Fibroblast of skin of abdomen (primary cell): ENCODE results near the gene LILRA6.
"Not testable (repeated sequence)": the region's sequence is repeated elsewhere in the genome, so short reads cannot be mapped to it uniquely, and the experiment has no call there.

Source experiments
- DNase-seq: peaks from one replicate; pipeline ENCODE4 v3.0.0-alpha.2; 2013

The LILRA6 gene

DNA sequence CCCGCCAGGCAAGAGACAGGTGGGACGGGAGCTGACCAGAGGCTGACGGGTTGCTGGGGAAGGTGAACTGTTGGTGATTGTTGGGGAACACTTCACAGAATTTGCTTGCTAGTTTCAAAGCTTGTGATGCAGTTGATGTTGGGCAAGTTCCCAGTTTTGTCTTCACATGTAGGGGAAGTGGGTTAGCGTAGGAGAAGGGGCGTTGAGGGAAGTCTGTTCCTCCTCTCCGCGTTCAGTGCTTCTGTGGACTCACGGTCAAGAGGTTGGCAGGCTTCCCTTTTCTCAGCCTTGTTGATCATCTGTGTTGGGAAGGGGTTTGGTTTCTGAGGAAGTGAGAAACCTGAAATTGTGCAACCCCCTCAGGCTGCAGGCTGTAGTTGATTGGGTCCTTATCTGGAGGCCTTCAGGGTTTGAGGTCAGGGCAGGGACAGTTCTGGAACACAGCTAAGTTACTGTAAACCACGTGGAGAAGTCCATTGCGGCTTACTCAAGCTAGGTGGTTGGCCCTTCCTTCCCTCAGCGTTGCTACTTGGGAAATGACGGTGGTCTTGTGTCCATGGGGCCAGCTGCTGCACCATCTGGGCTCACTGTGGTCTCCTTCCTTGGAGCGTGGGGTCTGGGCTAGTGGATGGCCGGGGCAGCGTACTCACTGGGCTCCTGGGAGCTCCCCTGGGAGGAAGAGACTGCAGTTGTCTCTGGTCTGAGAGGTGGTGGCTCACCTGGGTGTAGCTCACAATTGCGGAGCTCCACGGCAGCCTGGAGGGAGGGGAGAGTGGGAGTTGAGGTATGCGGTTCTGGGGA, 34.4 kb downstream of the LILRA6 start:
- DNase-seq: peak; percentile 45

DNA sequence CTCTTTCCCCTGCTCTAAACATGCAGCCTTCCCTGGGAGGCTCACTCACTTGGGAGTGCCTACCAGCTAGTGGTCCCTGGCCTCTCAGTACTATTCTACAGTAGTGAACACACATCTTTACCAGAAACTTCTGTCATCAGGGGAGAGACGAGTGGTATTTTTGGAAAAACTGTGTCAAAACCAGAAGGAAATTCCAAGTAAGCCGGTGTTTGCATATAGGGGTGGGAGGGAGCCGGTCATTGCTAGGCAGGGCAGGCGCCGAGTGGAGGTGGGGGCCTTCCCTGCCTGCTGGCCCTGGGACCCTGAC, 35.0 kb downstream of the LILRA6 start:
- DNase-seq: no peak

DNA sequence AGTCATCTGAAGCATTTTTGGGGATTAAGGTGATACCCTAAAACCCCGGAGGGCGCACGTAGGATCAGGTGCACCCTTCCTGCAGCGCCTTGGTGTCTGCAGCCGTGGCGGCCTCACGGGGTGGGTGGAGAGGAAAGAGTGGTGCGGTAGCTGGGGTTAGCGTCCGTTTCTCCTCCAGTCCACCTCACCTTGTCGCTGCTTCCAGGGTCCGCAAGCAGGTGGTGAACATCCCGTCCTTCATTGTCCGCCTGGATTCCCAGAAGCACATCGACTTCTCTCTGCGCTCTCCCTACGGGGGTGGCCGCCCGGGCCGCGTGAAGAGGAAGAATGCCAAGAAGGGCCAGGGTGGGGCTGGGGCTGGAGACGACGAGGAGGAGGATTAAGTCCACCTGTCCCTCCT, 35.4 kb downstream of the LILRA6 start:
- DNase-seq: not testable (repeated sequence)

DNA sequence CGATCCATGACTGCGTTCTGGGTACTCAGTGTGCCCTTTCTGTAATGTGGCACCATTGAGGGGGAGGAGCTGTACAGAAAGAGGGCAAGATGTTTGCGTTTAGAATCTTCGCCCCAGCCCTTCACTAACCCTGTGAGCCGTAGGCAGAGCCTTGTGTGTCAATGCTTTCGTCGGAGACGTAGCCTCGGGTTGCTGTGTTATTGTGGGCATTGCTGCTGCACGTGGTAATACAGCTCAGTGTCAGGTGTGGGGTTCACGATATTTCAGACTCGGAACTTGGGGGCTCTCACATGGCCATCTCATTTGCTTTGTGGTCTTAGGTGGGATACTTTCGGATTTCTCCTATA, 35.8 kb downstream of the LILRA6 start:
- DNase-seq: no peak

DNA sequence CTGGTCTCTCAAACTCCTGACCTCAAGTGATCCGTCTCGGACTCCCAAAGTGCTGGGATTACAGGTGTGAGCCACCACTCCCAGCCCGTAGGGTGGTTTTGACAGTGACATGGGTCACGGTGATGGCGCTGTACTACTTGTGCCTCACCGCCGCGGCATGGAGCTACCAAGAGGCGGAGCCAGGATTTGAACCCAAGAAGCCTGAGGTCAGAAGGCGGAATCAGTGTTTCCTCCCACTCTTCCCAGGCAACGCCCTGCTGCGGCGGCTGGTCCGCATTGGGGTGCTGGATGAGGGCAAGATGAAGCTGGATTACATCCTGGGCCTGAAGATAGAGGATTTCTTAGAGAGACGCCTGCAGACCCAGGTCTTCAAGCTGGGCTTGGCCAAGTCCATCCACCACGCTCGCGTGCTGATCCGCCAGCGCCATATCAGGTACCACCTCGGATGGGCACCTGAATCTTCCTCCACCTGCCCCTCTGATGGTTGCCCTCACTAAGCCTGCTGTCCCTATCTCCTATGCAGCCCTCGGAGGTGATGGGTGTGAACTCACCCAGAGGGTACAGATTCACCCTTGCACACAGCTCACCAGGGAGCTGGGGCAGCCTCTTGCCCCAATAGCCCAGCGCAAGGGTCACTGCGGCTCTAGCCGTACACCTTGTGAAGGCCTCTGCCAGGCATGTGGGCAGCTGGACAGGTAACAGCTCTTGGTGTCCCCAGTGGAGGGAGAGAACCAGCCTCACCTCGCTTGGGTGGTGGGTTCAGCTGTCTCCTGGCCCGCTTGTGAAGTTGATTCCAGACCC, 36.4 kb downstream of the LILRA6 start:
- DNase-seq: no peak

DNA sequence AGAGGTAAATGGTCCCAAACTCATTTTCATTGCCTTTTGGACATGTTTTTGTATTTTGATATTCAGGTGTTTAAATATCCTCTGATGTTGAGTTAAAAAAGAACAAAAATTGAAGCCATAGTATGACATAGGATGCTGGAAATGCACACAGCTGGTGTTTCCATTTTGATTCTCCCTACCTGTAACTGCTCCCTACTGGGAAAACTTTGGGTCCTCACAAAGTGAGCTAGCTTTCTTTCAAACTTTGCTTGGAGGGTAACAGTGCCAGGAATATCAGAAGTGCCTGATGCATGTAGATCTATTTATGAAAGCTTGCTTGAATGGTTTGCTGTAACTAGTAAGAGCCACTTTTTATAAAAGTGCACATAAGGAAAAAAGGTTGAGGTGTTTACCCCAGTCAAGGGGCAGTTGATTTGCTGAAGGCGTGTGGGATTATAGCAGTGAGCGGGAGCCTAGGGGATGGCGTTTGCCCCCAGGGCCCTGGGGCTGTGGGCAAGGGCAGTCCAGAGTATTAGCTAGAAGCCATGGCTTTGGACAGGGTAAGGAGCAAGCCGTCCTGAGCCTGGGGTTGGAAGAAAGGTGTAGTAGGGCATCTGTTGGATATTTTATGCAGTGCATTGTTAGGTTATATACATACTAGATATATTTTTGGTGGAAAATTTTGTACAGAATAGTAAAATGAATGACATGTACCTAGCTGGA, 37.7 kb downstream of the LILRA6 start:
- DNase-seq: no peak

DNA sequence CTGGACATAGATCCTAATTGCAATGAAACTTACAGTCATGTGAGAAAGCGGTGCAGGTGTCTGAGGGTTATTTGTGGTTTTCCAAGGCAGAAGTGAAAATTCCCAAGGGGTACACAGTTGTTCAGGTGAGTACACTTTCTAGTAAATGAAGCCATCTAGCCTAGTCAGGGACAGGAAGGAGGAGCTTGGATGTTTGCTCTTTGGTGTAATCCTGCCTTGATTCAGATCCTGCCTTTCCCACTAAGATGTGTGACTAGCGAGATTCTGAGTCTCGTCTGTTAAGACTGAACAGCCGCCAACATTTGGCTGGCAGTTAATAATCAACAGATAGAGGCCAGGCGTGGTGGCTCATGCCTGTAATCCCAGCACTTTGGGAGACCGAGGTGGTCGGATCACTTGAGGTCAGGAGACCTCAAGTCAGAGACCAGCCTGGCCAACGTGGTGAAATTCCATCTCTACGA, 39.4 kb downstream of the LILRA6 start:
- no peak for DNase-seq

DNA sequence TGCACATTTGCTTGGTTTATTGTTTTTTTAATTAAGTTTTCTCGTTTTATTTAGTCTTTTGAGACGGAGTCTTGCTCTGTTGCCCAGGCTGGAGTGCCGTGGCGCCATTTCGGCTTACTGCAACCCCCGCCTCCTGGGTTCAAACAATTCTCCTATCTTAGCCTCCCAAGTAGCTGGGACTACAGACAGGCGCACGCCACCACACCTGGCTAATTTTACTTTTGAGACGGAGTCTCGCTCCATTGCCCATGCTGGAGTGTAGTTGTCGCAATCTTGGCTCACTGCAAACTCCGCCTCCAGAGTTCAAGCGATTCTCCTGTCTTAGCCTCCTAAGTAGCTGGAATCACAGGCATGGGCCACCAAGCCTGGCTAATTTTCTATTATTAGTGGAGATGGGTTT, 40.6 kb downstream of the LILRA6 start:
- no peak for DNase-seq

DNA sequence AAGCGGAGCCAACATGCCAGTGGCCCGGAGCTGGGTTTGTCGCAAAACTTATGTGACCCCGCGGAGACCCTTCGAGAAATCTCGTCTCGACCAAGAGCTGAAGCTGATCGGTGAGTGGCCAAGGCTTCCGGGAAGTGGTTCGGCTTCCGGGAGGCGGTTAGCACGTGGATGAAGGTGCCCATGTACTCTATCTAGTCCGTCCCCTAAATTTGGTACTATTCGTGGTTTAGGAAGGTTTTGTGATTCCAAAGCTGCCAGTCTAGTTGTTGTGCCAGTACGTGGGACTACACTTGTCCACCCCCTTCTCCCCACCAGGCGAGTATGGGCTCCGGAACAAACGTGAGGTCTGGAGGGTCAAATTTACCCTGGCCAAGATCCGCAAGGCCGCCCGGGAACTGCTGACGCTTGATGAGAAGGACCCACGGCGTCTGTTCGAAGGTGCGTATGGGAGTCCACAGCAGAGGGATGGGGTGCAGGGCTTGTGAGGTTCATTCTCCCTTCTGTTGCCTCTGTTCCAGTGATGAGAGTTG, 41.4 kb downstream of the LILRA6 start:
- no peak for DNase-seq

DNA sequence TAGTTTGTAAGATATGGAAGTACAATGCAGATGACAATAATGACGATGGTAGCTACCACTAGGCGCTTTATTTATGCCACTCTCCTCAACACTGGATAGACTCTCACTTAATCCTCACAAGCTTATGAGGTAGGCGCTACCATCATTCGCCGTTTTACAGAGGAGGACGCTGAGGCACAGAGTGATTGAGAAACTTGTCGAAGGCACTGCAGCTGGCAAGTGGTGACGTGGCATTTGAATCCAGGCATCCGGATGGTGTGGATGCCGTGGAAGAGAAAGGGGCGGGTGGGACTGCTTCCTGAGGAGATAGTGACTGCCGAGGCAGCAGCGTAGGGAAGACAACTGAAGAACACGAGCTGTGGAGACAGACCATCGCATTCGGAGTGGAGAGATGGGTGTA, 43.2 kb downstream of the LILRA6 start:
- no peak for DNase-seq

DNA sequence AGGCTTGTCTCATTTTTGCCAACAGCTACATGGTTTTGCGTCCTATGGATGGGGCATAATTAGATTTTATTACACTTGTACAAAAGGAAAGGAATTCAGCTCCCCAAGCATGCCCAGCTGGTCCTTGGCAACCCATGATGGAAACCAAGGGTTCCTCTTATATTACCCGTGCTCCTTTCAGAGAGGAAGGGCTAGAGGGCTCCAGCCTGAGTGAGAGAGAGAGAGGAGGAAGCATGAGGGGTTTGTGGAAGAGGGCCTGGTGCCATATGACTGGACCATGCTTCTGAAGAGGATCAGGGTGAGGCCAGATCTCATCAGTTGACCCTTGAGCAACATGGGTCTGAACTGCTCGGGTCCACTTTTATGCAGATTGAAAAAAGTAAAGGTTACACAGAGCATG, 45.5 kb downstream of the LILRA6 start:
- DNase-seq: no peak

DNA sequence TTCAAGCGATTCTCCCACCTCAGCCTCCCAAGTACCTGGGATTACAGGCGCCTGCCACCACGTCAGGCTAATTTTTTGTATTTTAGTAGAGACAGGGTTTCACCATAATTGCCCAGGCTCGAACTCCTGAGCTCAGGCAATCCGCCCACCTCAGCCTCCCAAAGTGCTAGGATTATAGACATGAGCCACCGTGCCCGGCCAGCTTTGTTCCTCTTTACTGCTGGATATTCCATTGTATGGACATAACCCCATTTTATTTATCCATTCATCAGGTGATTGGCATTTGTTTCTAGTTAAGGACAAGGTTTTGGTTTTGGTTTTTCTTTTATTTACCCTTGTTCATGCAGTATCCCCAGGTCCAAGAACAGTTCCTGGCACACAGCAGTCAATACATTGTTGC, 46.1 kb downstream of the LILRA6 start:
- no peak for DNase-seq

DNA sequence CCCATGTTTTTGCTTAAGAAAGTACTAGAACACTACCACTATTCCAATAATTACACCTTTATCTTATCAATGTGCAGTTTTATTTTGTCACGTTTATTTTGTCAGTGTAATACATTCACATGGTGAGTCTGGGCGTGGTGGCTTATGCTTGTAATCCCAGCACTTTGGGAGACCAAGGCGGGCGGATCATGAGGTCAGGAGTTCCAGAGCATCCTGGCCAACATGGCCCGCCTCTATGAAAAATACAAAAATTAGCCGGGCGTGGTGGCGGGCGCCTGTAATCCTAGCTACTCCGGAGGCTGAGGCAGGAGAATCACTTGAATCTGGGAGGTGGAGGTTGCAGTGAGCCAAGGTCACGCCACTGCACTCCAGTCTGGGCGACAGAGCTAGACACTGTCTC, 48.1 kb downstream of the LILRA6 start:
- DNase-seq: not testable (repeated sequence)

DNA sequence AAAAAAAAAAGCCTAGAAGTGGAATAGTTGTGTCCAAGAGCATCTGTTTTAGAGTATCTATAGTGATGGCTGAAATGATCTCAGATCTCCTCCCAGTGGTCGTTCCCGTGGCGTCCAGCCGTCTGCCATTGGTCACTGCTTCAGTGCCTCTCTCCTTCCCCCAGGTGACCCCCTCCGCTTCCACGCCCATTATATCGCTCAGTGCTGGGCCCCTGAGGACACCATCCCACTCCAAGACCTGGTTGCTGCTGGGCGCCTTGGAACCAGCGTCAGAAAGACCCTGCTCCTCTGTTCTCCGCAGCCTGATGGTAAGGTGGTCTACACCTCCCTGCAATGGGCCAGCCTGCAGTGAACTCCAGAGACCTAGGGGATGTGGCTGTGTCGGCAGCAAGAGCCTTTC, 49.6 kb downstream of the LILRA6 start:
- no peak for DNase-seq

DNA sequence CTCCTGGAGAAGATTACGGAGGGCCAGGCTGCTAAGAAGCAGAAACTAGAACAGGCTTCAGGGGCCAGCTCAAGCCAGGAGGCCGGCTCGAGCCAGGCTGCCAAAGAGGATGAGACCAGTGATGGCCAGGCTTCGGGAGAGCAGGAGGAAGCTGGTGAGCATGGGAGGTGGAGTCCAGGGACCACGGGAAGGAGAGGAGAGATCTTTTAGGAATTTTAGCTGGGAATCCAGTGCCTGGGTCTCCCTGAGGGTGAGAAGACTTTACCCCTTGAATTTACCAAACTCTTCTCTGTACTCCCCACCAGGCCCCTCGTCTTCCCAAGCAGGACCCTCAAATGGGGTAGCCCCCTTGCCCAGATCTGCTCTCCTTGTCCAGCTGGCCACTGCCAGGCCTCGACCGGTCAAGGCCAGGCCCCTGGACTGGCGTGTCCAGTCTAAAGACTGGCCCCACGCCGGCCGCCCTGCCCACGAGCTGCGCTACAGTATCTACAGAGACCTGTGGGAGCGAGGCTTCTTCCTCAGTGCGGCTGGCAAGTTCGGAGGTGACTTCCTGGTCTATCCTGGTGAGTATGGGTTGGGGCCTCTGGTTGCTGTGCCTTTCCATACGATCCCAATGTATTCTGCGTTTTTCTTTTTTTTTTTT, 50.7 kb downstream of the LILRA6 start:
- no peak for DNase-seq

DNA sequence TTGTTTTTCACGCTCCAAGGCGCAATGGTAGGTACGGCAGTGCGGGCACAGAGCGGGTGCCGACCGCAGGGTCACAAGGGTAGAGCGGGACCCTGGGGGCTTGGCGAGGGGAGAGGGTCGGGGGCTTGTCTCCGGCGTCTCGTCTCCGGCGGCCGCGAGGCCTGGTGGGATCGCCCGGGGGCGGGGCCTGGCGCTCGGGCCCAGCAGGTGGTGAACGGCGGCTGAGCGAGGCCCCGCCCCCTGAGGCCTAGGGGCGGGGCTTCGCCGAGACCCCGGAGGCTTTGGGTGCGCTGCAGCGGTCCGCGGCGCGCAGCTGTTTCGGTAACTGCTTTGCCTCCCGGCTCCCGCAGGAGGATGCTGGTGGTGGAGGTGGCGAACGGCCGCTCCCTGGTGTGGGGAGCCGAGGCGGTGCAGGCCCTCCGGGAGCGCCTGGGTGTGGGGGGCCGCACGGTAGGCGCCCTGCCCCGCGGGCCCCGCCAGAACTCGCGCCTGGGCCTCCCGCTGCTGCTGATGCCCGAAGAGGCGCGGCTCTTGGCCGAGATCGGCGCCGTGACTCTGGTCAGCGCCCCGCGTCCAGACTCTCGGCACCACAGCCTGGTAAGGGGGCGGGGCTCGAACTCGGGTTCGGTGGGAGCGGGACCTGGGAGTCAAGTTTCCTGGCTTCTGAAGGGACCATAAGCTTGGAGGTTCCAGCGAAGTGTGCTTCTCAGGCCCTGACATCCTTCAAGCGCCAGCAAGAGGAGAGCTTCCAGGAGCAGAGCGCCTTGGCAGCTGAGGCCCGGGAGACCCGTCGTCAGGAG, 51.4 kb downstream of the LILRA6 start, which contains the start of gene TSEN34:
TSS of gene TSEN34 (plus strand) at position 298 of the 800 bp plus-strand sequence. CDS start at position 355, 57 bp downstream.
- DNase-seq: peak; percentile 83

DNA sequence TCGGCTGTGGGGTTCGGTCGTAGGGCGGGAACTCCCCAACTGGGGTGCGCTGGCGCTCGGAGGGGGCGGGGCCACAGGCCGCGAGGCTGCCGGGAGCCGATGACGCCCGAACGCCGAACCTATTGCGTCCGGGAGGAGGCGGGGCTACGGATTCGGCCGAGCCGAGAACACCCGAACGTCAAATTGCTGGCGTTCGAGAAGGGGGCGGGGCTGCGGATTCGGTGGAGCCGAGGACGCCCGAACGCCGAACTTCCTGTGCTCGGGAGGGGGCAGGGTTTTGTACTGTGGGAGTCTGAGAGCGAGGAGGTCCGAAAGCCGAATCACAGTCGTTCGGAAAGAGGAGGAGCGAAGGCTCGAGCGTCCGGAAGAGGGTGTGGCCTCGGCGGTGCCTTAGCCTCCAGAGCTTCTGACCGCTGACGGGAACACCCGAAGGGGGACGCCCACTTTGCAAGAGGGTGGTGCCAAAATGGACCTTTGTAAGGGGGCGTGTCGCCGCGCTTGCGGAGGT, 52.0 kb downstream of the LILRA6 start:
- peak; percentile 100 for DNase-seq

DNA sequence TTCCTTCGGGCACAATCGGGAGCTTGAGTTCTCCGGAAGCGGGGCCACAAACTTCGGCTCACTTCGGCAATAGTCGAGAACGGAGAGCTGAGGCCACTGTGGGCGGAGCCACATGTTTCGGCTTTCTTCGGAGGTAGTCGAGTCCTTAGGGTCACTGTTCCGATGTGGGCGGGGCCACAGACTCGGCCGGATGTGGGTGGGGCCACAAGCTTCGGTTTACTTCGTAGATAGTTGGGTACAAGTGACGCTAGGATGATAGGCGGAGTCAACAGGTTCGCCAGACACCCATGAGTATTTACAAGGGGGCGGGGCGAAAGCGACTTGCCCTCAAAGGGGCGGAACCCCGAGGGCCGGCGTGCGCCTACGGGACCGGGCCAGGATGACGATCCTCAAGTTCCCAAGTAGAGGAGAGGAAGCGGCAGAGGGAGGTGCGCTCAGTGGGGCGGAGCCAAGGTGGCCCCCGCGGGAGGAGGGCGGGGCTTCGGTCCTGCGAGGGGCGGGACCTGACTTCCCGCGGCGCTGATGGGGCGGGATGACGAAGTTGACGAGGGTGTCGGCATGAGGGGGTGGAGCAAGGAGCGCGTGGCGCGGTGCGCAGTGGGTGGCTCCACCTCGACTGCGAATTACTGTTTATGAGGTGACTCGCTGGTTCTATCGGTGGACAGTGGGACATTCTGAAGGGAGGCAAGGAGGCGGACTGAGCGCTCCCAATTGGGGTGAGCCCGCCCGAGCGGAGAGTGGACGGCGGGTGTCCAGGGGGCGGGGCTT, 52.7 kb downstream of the LILRA6 start:
- DNase-seq: peak; percentile 100

DNA sequence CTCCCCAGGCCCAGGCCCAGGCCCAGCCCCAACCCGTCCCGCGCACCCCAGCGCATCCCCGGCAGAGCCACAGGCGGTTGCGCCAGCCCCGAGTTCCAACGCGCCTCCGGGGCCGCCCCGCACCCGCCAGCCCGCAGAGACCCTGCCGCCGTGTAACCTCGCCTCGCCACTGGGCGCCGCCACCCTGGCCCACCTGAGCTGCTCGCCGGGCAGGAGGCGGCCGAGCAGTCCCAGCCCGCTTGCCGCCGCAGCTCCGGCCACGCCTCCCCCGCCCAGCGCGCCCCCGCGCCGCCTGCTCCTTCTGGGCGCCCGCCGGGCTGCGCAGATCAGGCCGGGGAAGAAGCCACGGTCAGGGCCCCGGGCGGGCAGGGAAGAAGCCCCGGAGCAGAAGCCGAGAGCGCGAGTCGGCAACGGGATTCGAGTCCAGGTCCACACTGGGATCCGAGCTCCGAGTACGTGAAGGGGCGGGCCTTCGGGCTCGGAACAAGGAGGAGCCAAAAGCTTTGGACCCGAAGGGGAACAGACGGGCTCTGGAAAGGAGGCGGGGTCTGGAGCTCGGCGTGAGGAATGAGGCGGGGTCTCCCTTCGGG, 53.4 kb downstream of the LILRA6 start, which contains the start of gene MBOAT7:
TSS of gene MBOAT7 (minus strand) at position 436 of the 590 bp plus-strand sequence. CDS start 1,072 bp downstream, outside the sequence.
- no peak for DNase-seq

DNA sequence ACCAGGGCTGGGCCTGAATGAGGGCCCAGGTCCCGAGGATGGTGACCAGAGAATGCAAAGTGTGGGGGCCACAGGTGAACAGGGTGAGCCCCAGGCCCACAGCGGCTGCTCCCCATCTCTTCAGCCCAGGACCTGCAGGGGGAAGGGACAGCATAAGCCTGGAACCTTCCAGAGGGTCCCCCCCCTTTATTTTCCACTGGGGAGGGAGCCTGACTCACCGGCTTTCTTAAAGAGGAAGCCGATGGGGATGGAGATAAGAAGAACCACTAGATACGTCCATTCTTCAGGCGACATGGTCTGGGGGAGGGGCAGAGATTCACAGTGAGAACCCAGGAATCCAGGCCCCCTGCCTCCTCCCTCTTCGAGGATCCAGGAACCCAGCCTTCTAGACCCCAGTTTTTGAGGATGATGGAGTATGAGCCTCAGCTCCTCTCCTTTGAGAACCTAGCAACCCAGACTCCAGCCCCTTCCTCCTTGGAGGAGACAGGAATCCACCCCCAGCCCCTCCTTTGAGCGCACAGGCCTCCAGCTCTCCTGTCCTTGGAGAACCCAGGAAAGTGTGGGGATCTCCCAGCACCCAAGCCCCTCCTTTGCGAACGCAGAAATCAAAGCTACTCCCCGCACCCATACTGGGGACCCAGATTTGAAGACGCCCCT, 54.2 kb downstream of the LILRA6 start:
- peak; percentile 46 for DNase-seq
